SK-N-SH (cell line): ENCODE measurements around the gene SHISA2. TPM values are rescaled to one million over a fixed set of nuclear protein-coding genes. Genes with fewer than 3 reads are reported as not detected.

ENCODE experiments used
- CTCF ChIA-PET: fragments of 300-600, 350-600 bp; formaldehyde crosslinking; extraction: SDS; loops from one replicate; lab custom pipeline; 2021; lab: Yijun Ruan, JAX
- POLR2A ChIA-PET: fragments of 350-600 bp; sonication (Branson Sonifier 250); formaldehyde crosslinking; extraction: SDS; loops from one replicate; lab custom pipeline; 2020; ENCODE audit warnings: antibody characterized with exemption, inconsistent platforms; lab: Yijun Ruan, JAX
- DNase-seq: peaks from one replicate; pipeline ENCODE4 v3.0.0; 2012
- H2AFZ ChIP-seq: fragments of 200-600 bp; sonication (generic); 2 replicates; pipeline ENCODE4 v1.8.1; 2016; ENCODE audit warnings: antibody characterized with exemption, mild to moderate bottlenecking, low read depth
- H3F3A ChIP-seq: fragments of 200-600 bp; sonication (generic); replicated peaks from 2 replicates; pipeline ENCODE3; 2016; ENCODE audit warnings: antibody characterized with exemption, mild to moderate bottlenecking; ENCODE audit not compliant: insufficient read depth
- H3K27ac ChIP-seq, 2 experiments: fragments of 200-500 bp in 1 of 2; fragments of 200-600 bp in 1 of 2; sonication (Bioruptor generic) in 1 of 2; sonication (generic), shearing (Covaris generic) in 1 of 2; 2 replicates each; pipeline versions ENCODE4 v1.5.1 to v1.6.1; 2014 to 2016; ENCODE audit warnings: low read depth in 2 of 2, inconsistent platforms in 1 of 2, low read length in 1 of 2, mild to moderate bottlenecking in 1 of 2, mixed read lengths in 1 of 2
- H3K27me3 ChIP-seq: fragments of 200-600 bp; sonication (generic), shearing (Covaris generic); 2 replicates; pipeline ENCODE4 v1.6.1; 2016; ENCODE audit warnings: mixed run types; ENCODE audit not compliant: insufficient read depth
- H3K36me3 ChIP-seq, 2 experiments: fragments of 200-500 bp in 1 of 2; fragments of 200-600 bp in 1 of 2; sonication (Bioruptor generic) in 1 of 2; sonication (generic) in 1 of 2; replicated peaks in 1 of 2; 2 replicates each; pipeline versions ENCODE3 to v1.5.1; 2014 to 2016; ENCODE audit warnings: low read length in 1 of 2, mild to moderate bottlenecking in 1 of 2; ENCODE audit not compliant: insufficient read depth in 2 of 2, control insufficient read depth in 1 of 2
- H3K4me1 ChIP-seq, 2 experiments: fragments of 200-500 bp in 1 of 2; fragments of 200-600 bp in 1 of 2; sonication (Bioruptor generic) in 1 of 2; sonication (generic), shearing (Covaris generic) in 1 of 2; 2 replicates each; pipeline versions ENCODE4 v1.5.1 to v1.6.1; 2014 to 2016; ENCODE audit warnings: low read depth in 1 of 2, low read length in 1 of 2, mixed run types in 1 of 2; ENCODE audit not compliant: insufficient read depth in 2 of 2, control insufficient read depth in 1 of 2
- H3K4me2 ChIP-seq: fragments of 200-600 bp; sonication (generic), shearing (Covaris generic); 2 replicates; pipeline ENCODE4 v1.6.1; 2017; ENCODE audit warnings: mixed run types
- H3K4me3 ChIP-seq, 2 experiments: fragments of 200-500 bp in 1 of 2; fragments of 200-600 bp in 1 of 2; sonication (Bioruptor generic) in 1 of 2; sonication (generic), shearing (Covaris generic) in 1 of 2; 2 replicates each; pipeline versions ENCODE4 v1.5.1 to v1.8.1; 2014 to 2016; ENCODE audit warnings: low read depth in 2 of 2, inconsistent platforms in 1 of 2, low read length in 1 of 2, mild to moderate bottlenecking in 1 of 2, mixed read lengths in 1 of 2, moderate library complexity in 1 of 2
- H3K79me2 ChIP-seq: fragments of 200-600 bp; sonication (generic); 2 replicates; pipeline ENCODE4 v1.8.1; 2017; ENCODE audit warnings: mild to moderate bottlenecking; ENCODE audit not compliant: insufficient read depth
- H3K9ac ChIP-seq: fragments of 200-600 bp; sonication (generic); 2 replicates; pipeline ENCODE4 v1.6.1; 2017; ENCODE audit warnings: mixed run types
- H3K9me2 ChIP-seq: fragments of 200-600 bp; sonication (generic); 2 replicates; pipeline ENCODE4 v1.6.1; 2017; ENCODE audit warnings: mixed run types
- H3K9me3 ChIP-seq: fragments of 200-600 bp; sonication (generic); 2 replicates; pipeline ENCODE4 v1.6.1; 2017; ENCODE audit warnings: mixed run types, mild to moderate bottlenecking, moderate library complexity
- H4K20me1 ChIP-seq: fragments of 200-600 bp; sonication (generic); 2 replicates; pipeline ENCODE4 v1.6.1; 2017; ENCODE audit warnings: mild to moderate bottlenecking, mixed run types; ENCODE audit not compliant: insufficient read depth
- EP300 ChIP-seq, 2 experiments: IDR thresholded peaks; 2 replicates each; pipeline versions ENCODE4 v1.4.0 to v1.6.1; 2012; ENCODE audit warnings: borderline replicate concordance in 1 of 2, low read depth in 1 of 2, low read length in 1 of 2
- FOSL2 ChIP-seq: IDR thresholded peaks from 2 replicates; pipeline ENCODE4 v1.4.0; 2012; ENCODE audit warnings: low read depth, mild to moderate bottlenecking, moderate library complexity, borderline replicate concordance
- FOXM1 ChIP-seq: IDR thresholded peaks from 2 replicates; pipeline ENCODE4 v1.4.0; 2012; ENCODE audit warnings: low read depth, mild to moderate bottlenecking
- GATA2 ChIP-seq: sonication (generic); formaldehyde crosslinking; IDR thresholded peaks from 2 replicates; pipeline ENCODE4 v1.5.0; 2020; ENCODE audit warnings: mild to moderate bottlenecking, missing genetic modification reagents
- JUND ChIP-seq: IDR thresholded peaks from 2 replicates; pipeline ENCODE4 v1.4.0; 2012
- NFIC ChIP-seq: IDR thresholded peaks from 2 replicates; pipeline ENCODE4 v1.4.0; 2012; ENCODE audit warnings: borderline replicate concordance
- NRF1 ChIP-seq: IDR thresholded peaks from 2 replicates; pipeline ENCODE4 v1.6.1; 2012; ENCODE audit warnings: low read depth, mild to moderate bottlenecking, low read length
- POLR2AphosphoS5 ChIP-seq: IDR thresholded peaks from 2 replicates; pipeline ENCODE4 v1.6.1; 2012; ENCODE audit warnings: low read depth, low read length
- RAD21 ChIP-seq: IDR thresholded peaks from 2 replicates; pipeline ENCODE4 v1.6.1; 2012; ENCODE audit warnings: mild to moderate bottlenecking, low read length
- RXRA ChIP-seq: IDR thresholded peaks from 2 replicates; pipeline ENCODE4 v1.4.0; 2012; ENCODE audit warnings: low read depth, mild to moderate bottlenecking, borderline replicate concordance
- SMC3 ChIP-seq: IDR thresholded peaks from 2 replicates; pipeline ENCODE4 v1.6.1; 2012; ENCODE audit warnings: low read depth, low read length, improper control_type of control experiment
- TAF1 ChIP-seq: IDR thresholded peaks from 2 replicates; pipeline ENCODE4 v1.6.1; 2012; ENCODE audit warnings: low read depth, mild to moderate bottlenecking, low read length, moderate library complexity, borderline replicate concordance
- YY1 ChIP-seq: IDR thresholded peaks from 2 replicates; pipeline ENCODE4 v1.4.0; 2012; ENCODE audit warnings: low read depth, mild to moderate bottlenecking
- WGBS: methylation state at CpG from one replicate; pipeline ENCODE4 v1.1.6; 2017; ENCODE audit warnings: low lambda C conversion rate; 5-methylcytosine and 5-hydroxymethylcytosine counted together
- polyA plus RNA-seq, 3 experiments: library from polyadenylated mRNA; depleted of rRNA; stranded (reverse); fragments of >200 nt; gene quantifications; 2 replicates each; pipeline ENCODE4 v1.2.3, GENCODE V29; 2012
- TF ChIP-seq, protein P1 (sequence below): IDR thresholded peaks from 2 replicates; pipeline ENCODE4 v1.4.0; 2012; ENCODE audit warnings: low read depth, borderline replicate concordance

The SHISA2 gene
- polyA plus RNA-seq, 1 of the 3 experiments (the other 2 are of a cell fraction), result not detected

DNA sequence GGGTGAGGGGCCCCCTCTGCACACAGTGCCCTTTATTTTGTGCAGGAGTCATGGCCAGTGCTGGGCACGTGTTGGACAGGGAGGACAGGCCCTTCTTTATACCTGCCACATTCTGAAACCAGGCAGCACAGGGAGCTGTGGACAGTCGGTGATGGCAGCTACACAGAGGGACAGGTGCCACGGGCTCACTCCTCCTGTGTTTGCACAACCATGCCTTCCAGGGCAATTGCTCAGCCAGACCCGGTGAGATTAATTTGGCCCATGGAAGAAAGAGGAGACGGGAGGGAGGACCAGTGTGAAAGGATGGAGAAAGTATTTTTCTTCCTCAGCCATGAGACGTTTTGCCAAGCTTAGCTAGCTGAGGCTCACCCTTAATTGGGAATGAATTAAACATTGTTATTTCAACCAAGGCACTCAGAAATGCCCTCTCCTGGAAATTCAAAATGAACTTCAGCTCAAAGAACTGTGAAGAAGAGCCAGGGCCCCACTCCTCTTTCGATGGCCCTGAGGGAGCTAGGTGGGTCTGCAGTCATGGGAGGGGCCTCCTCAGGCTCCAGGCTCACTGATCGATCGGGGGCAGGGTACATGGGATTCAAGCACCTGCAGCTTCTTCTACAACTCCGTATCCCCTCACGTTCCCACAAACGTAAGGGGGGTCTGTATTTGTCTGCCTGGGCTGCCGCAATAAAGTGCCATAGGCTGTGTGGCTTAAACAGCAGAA, 41.2 kb downstream of the SHISA2 start:
- TF ChIP-seq RXRA (no peak), GATA2 (CRISPR knock-in tag) (no peak)
- Histone ChIP-seq H3K27ac (no peak overlapping the region), H3K9me2 (no peaks in the 10 kb centered on the region), H3K9me3 (0 out of 2 replicates have a peak, but pooled peaks cover 7% of the 10 kb centered on the region), H3F3A (no peaks in the 10 kb centered on the region), H4K20me1 (no peaks in the 10 kb centered on the region), H3K4me1 (no peaks in the 10 kb centered on the region; a peak in 1 of 4 replicates), H2AFZ (no peak overlapping the region), H3K4me2 (no peak overlapping the region), H3K9ac (no peak overlapping the region), H3K4me3 (no peak overlapping the region), H3K36me3 (no peaks in the 10 kb centered on the region), H3K27me3 (no peaks in the 10 kb centered on the region), H3K79me2 (no peaks in the 10 kb centered on the region)
- 26% methylated on average over 11 of the region's 13 CpGs for WGBS
- POLR2A ChIA-PET, result no interaction called here
- no peak for DNase-seq
- CTCF ChIA-PET, result interaction anchor here (0.6 to 2.0 kb wide), 2 partner anchors 9 to 16 kb away, joined by 3 to 5 read pairs; no protein-coding TSS in a partner anchor

GRCh38 chr13:26007261-26008125, 44.3 kb downstream of the SHISA2 start:
- POLR2A ChIA-PET, result no interaction called here
- no peaks in the 10 kb centered on the region for H3K36me3 ChIP-seq
- H3K4me3 ChIP-seq, result no peak overlapping the region
- no peak for DNase-seq
- WGBS, result 4% methylated on average over 1 of the region's 1 CpG
- no peaks in the 10 kb centered on the region for H3F3A ChIP-seq
- H3K9ac ChIP-seq, result no peak overlapping the region
- 0 out of 2 replicates have a peak, but pooled peaks cover 7% of the 10 kb centered on the region for H3K9me3 ChIP-seq
- no peak overlapping the region for H3K4me2 ChIP-seq
- CTCF ChIA-PET, result interaction anchor here (1.2 to 1.6 kb wide), 3 partner anchors 12 to 42 kb away, joined by 3 to 4 read pairs (median 4); no protein-coding TSS in a partner anchor
- no peak overlapping the region for H3K27ac ChIP-seq
- no peak overlapping the region for H2AFZ ChIP-seq
- H3K79me2 ChIP-seq, result no peaks in the 10 kb centered on the region
- no peaks in the 10 kb centered on the region for H3K4me1 ChIP-seq
- H3K27me3 ChIP-seq, result no peaks in the 10 kb centered on the region
- TF ChIP-seq NFIC (no peak), FOSL2 (no peak), JUND (no peak), GATA2 (CRISPR knock-in tag) (no peak), RAD21 (no peak), TAF1 (no peak), EP300 (IDR thresholded peaks at IDR 0.05; ENCODE audit: borderline replicate concordance in 1 of 2, low read depth in 1 of 2, low read length in 1 of 2) (no peak), NRF1 (no peak), SMC3 (no peak), POLR2AphosphoS5 (no peak), FOXM1 (no peak), YY1 (no peak)
- TF ChIP-seq, protein P1, sequence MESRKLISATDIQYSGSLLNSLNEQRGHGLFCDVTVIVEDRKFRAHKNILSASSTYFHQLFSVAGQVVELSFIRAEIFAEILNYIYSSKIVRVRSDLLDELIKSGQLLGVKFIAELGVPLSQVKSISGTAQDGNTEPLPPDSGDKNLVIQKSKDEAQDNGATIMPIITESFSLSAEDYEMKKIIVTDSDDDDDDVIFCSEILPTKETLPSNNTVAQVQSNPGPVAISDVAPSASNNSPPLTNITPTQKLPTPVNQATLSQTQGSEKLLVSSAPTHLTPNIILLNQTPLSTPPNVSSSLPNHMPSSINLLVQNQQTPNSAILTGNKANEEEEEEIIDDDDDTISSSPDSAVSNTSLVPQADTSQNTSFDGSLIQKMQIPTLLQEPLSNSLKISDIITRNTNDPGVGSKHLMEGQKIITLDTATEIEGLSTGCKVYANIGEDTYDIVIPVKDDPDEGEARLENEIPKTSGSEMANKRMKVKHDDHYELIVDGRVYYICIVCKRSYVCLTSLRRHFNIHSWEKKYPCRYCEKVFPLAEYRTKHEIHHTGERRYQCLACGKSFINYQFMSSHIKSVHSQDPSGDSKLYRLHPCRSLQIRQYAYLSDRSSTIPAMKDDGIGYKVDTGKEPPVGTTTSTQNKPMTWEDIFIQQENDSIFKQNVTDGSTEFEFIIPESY, result no peak
- TF ChIP-seq, all 33 proteins: peak for 0
- Histone ChIP-seq H4K20me1 (no peaks in the 10 kb centered on the region), H3K9me2 (no peaks in the 10 kb centered on the region)

Other genes with a start within 250 kb of the SHISA2 start
- 13.8 and 21.2 TPM in 2 replicates for gene RNF6, start 170.3 kb upstream of the SHISA2 start, polyA plus RNA-seq (2012; rRNA removed)
- 10.1 and 11.3 TPM in 2 replicates for gene CDK8, start 202.1 kb upstream of the SHISA2 start, polyA plus RNA-seq (2012; rRNA removed)